Stimulated activated naive CD8-positive, alpha-beta T cell treated with anti-CD3 and anti-CD28 coated beads, Interleukin-15, amount 100 ng/mL, for 72 hours (primary cell): ENCODE results near the gene RNF20.
A peak's percentile ranks its signal among the peaks of the same experiment; 100 is the strongest.
"Not testable (repeated sequence)": the region's sequence is repeated elsewhere in the genome, so short reads cannot be mapped to it uniquely, and the experiment has no call there.

Source experiments
- ATAC-seq: fragments of 150-1000 bp; cut with Tn5 transposase; 2 replicates; pipeline ENCODE4 v1.10.0; 2021; ENCODE audit warnings: mild to moderate bottlenecking, moderate library complexity
- DNase-seq, 2 donors: peaks; one replicate each; pipeline ENCODE4 v3.0.0; 2021 to 2022
- H3K27ac Mint-ChIP-seq, 2 donors: one replicate each; pipeline ENCODE4 v1.8.0; 2022; ENCODE audit warnings: mild to moderate bottlenecking in 2 of 2, mixed read lengths in 2 of 2, moderate library complexity in 2 of 2
- H3K27me3 Mint-ChIP-seq: one replicate; pipeline ENCODE4 v1.8.0; 2022; ENCODE audit warnings: mixed read lengths
- H3K4me1 Mint-ChIP-seq: one replicate; pipeline ENCODE4 v1.8.0; 2022; ENCODE audit warnings: mild to moderate bottlenecking, mixed read lengths
- H3K4me3 Mint-ChIP-seq, 2 donors: one replicate each; pipeline ENCODE4 v1.8.0; 2022; ENCODE audit warnings: mild to moderate bottlenecking in 2 of 2, mixed read lengths in 2 of 2, moderate library complexity in 1 of 2
- H3K9me3 Mint-ChIP-seq, 2 donors: one replicate each; pipeline ENCODE4 v1.8.0; 2022; ENCODE audit warnings: mixed read lengths in 2 of 2

RNF20 gene

GRCh38 chr9:101567725-101568350 lies 34.2 kb downstream of the RNF20 start:
- no peak for ATAC-seq
- Mint-ChIP-seq H3K27me3 (no peaks in the 10 kb centered on the region), H3K9me3 (no peaks in the 10 kb centered on the region), H3K4me1 (peaks cover 32% of the 10 kb centered on the region), H3K27ac (peak overlapping the region in 1 of 2 donors; percentile 2), H3K4me3 (no peak overlapping the region)
- DNase-seq, result no peak

- peak overlapping the region; percentile 36 to 89 for H3K27ac Mint-ChIP-seq
- no peaks in the 10 kb centered on the region for H3K9me3 Mint-ChIP-seq
- no peak overlapping the region for H3K4me3 Mint-ChIP-seq
- peak; percentile 32 for ATAC-seq
- H3K27me3 Mint-ChIP-seq, result no peaks in the 10 kb centered on the region
- peaks cover 48% of the 10 kb centered on the region for H3K4me1 Mint-ChIP-seq
- DNase-seq, result no peak
Measured at GRCh38 chr9:101569741-101570501, 36.3 kb downstream of the RNF20 start.

- Mint-ChIP-seq H3K9me3 (no peaks in the 10 kb centered on the region), H3K27ac (no peak overlapping the region), H3K4me3 (no peak overlapping the region), H3K4me1 (peaks cover 48% of the 10 kb centered on the region), H3K27me3 (no peaks in the 10 kb centered on the region)
- no peak for DNase-seq
- ATAC-seq, result no peak
Measured at GRCh38 chr9:101571114-101571513, 37.5 kb downstream of the RNF20 start.

GRCh38 chr9:101572316-101572715 lies 38.7 kb downstream of the RNF20 start:
- no peak for DNase-seq
- peak; percentile 60 for ATAC-seq
- Mint-ChIP-seq H3K27me3 (no peaks in the 10 kb centered on the region), H3K27ac (no peak overlapping the region), H3K9me3 (no peaks in the 10 kb centered on the region), H3K4me1 (peaks cover 48% of the 10 kb centered on the region), H3K4me3 (no peak overlapping the region)

GRCh38 chr9:101574731-101575333 lies 41.2 kb downstream of the RNF20 start:
- no peak overlapping the region for H3K4me3 Mint-ChIP-seq
- H3K27ac Mint-ChIP-seq, result no peak overlapping the region
- DNase-seq (no peak), ATAC-seq (no peak)
- H3K9me3 Mint-ChIP-seq, result no peaks in the 10 kb centered on the region
- peaks cover 46% of the 10 kb centered on the region for H3K4me1 Mint-ChIP-seq
- no peaks in the 10 kb centered on the region for H3K27me3 Mint-ChIP-seq

- DNase-seq (no peak), ATAC-seq (no peak)
- no peak overlapping the region for H3K27ac Mint-ChIP-seq
- no peaks in the 10 kb centered on the region for H3K27me3 Mint-ChIP-seq
- H3K4me3 Mint-ChIP-seq, result no peak overlapping the region
- no peaks in the 10 kb centered on the region for H3K9me3 Mint-ChIP-seq
- peaks cover 10% of the 10 kb centered on the region for H3K4me1 Mint-ChIP-seq
Measured at GRCh38 chr9:101578378-101578777, 44.7 kb downstream of the RNF20 start.

- H3K4me3 Mint-ChIP-seq, result no peak overlapping the region
- no peak overlapping the region for H3K27ac Mint-ChIP-seq
- H3K27me3 Mint-ChIP-seq, result no peaks in the 10 kb centered on the region
- DNase-seq, result no peak
- no peak for ATAC-seq
- peaks cover 0 to 2% of the 10 kb centered on the region in 2 donors for H3K9me3 Mint-ChIP-seq
- H3K4me1 Mint-ChIP-seq, result no peaks in the 10 kb centered on the region
Measured at GRCh38 chr9:101579711-101580545, 46.3 kb downstream of the RNF20 start.

- Mint-ChIP-seq H3K9me3 (peaks cover 0 to 14% of the 10 kb centered on the region in 2 donors), H3K27ac (no peak overlapping the region), H3K4me3 (no peak overlapping the region), H3K4me1 (peaks cover 14% of the 10 kb centered on the region), H3K27me3 (no peaks in the 10 kb centered on the region)
- DNase-seq, result no peak
- ATAC-seq, result no peak
Measured at GRCh38 chr9:101582553-101582952, 48.9 kb downstream of the RNF20 start.

- ATAC-seq (no peak), DNase-seq (no peak)
- H3K4me3 Mint-ChIP-seq, result no peak overlapping the region
- peaks cover 14% of the 10 kb centered on the region for H3K4me1 Mint-ChIP-seq
- no peaks in the 10 kb centered on the region for H3K27me3 Mint-ChIP-seq
- no peak overlapping the region for H3K27ac Mint-ChIP-seq
- peaks cover 0 to 14% of the 10 kb centered on the region in 2 donors for H3K9me3 Mint-ChIP-seq
Measured at GRCh38 chr9:101585740-101586139, 52.1 kb downstream of the RNF20 start.

- Mint-ChIP-seq H3K4me3 (no peak overlapping the region), H3K27me3 (no peaks in the 10 kb centered on the region), H3K27ac (no peak overlapping the region), H3K4me1 (peaks cover 14% of the 10 kb centered on the region), H3K9me3 (peaks cover 0 to 14% of the 10 kb centered on the region in 2 donors)
- ATAC-seq (peak; percentile 96), DNase-seq (peak in 1 of 2 donors; percentile 19)
Measured at GRCh38 chr9:101586651-101587050, 53.0 kb downstream of the RNF20 start.

GRCh38 chr9:101587332-101588043 lies 53.8 kb downstream of the RNF20 start:
- Mint-ChIP-seq H3K27ac (no peak overlapping the region), H3K4me1 (peaks cover 14% of the 10 kb centered on the region), H3K27me3 (no peaks in the 10 kb centered on the region), H3K4me3 (no peak overlapping the region), H3K9me3 (peaks cover 0 to 14% of the 10 kb centered on the region in 2 donors)
- no peak for DNase-seq
- ATAC-seq, result no peak

- DNase-seq, H3K27ac Mint-ChIP-seq, ATAC-seq, H3K4me3 Mint-ChIP-seq, H3K27me3 Mint-ChIP-seq: not testable (repeated sequence)
- Mint-ChIP-seq H3K4me1 (peaks cover 14% of the 10 kb centered on the region), H3K9me3 (peaks cover 0 to 11% of the 10 kb centered on the region in 2 donors)
Measured at GRCh38 chr9:101590074-101590473, 56.4 kb downstream of the RNF20 start.

- DNase-seq, result no peak
- Mint-ChIP-seq H3K27ac (no peak overlapping the region), H3K4me1 (peaks cover 12% of the 10 kb centered on the region), H3K27me3 (no peaks in the 10 kb centered on the region), H3K9me3 (peaks cover 0 to 3% of the 10 kb centered on the region in 2 donors), H3K4me3 (no peak overlapping the region)
- no peak for ATAC-seq
Measured at GRCh38 chr9:101590901-101591300, 57.2 kb downstream of the RNF20 start.

- H3K27ac Mint-ChIP-seq, result no peak overlapping the region
- DNase-seq, result no peak
- H3K4me3 Mint-ChIP-seq, result no peak overlapping the region
- H3K4me1 Mint-ChIP-seq, result peaks cover 2% of the 10 kb centered on the region
- ATAC-seq, result no peak
- H3K9me3 Mint-ChIP-seq, result no peaks in the 10 kb centered on the region
- H3K27me3 Mint-ChIP-seq, result no peaks in the 10 kb centered on the region
Measured at GRCh38 chr9:101591787-101592446, 58.3 kb downstream of the RNF20 start.
